ENCODE data around the gene PPP6R3. TPM values are rescaled to one million over a fixed set of nuclear protein-coding genes. Genes with fewer than 3 reads are reported as not detected.

PPP6R3 gene
- total RNA-seq, 1 donor from 2014 or later = 115 TPM

GRCh38 chr11:68598816-68599653 is 138.5 kb downstream of the PPP6R3 start:
- TF ChIP-seq, protein P1, sequence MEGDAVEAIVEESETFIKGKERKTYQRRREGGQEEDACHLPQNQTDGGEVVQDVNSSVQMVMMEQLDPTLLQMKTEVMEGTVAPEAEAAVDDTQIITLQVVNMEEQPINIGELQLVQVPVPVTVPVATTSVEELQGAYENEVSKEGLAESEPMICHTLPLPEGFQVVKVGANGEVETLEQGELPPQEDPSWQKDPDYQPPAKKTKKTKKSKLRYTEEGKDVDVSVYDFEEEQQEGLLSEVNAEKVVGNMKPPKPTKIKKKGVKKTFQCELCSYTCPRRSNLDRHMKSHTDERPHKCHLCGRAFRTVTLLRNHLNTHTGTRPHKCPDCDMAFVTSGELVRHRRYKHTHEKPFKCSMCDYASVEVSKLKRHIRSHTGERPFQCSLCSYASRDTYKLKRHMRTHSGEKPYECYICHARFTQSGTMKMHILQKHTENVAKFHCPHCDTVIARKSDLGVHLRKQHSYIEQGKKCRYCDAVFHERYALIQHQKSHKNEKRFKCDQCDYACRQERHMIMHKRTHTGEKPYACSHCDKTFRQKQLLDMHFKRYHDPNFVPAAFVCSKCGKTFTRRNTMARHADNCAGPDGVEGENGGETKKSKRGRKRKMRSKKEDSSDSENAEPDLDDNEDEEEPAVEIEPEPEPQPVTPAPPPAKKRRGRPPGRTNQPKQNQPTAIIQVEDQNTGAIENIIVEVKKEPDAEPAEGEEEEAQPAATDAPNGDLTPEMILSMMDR (IDR thresholded peaks at IDR 0.05; ENCODE audit: unreplicated experiment) = no peak
- Mint-ChIP-seq H3K27me3 (ENCODE audit: unreplicated experiment) (peaks cover 10% of the 10 kb centered on the region), H3K36me3 (ENCODE audit: low read depth, unreplicated experiment) (peaks cover 60% of the 10 kb centered on the region), H3K9me3 (ENCODE audit: unreplicated experiment) (no peaks in the 10 kb centered on the region), H3K4me3 (ENCODE audit: unreplicated experiment) (no peak overlapping the region), H3K27ac (ENCODE audit: unreplicated experiment) (peak overlapping the region; percentile 55), H3K4me1 (ENCODE audit: unreplicated experiment) (peaks cover 12% of the 10 kb centered on the region)
- no peak for DNase-seq (ENCODE audit: low spot score)

GRCh38 chr11:68601147-68601546 is 140.6 kb downstream of the PPP6R3 start:
- H3K36me3 Mint-ChIP-seq (ENCODE audit: low read depth, unreplicated experiment) = peaks cover 64% of the 10 kb centered on the region
- DNase-seq (ENCODE audit: low spot score) = no peak
- no peak overlapping the region for H3K4me3 Mint-ChIP-seq (ENCODE audit: unreplicated experiment)
- H3K27me3 Mint-ChIP-seq (ENCODE audit: unreplicated experiment) = peaks cover 10% of the 10 kb centered on the region
- TF ChIP-seq, protein P1 (IDR thresholded peaks at IDR 0.05; ENCODE audit: unreplicated experiment) = no peak
- no peak overlapping the region for H3K27ac Mint-ChIP-seq (ENCODE audit: unreplicated experiment)
- peaks cover 7% of the 10 kb centered on the region for H3K4me1 Mint-ChIP-seq (ENCODE audit: unreplicated experiment)
- H3K9me3 Mint-ChIP-seq (ENCODE audit: unreplicated experiment) = no peaks in the 10 kb centered on the region

- no peak overlapping the region for H3K27ac Mint-ChIP-seq (ENCODE audit: unreplicated experiment)
- peaks cover 9% of the 10 kb centered on the region for H3K4me1 Mint-ChIP-seq (ENCODE audit: unreplicated experiment)
- TF ChIP-seq, protein P1 (IDR thresholded peaks at IDR 0.05; ENCODE audit: unreplicated experiment) = no peak
- peaks cover 45% of the 10 kb centered on the region for H3K36me3 Mint-ChIP-seq (ENCODE audit: low read depth, unreplicated experiment)
- peaks cover 5% of the 10 kb centered on the region for H3K27me3 Mint-ChIP-seq (ENCODE audit: unreplicated experiment)
- DNase-seq (ENCODE audit: low spot score) = no peak
- no peaks in the 10 kb centered on the region for H3K9me3 Mint-ChIP-seq (ENCODE audit: unreplicated experiment)
- peak overlapping the region; percentile 56 for H3K4me3 Mint-ChIP-seq (ENCODE audit: unreplicated experiment)
Observed at GRCh38 chr11:68609761-68610160, 149.2 kb downstream of the PPP6R3 start.

GRCh38 chr11:68610452-68611116 is 150.0 kb downstream of the PPP6R3 start:
- Mint-ChIP-seq H3K4me3 (ENCODE audit: unreplicated experiment) (no peak overlapping the region), H3K36me3 (ENCODE audit: low read depth, unreplicated experiment) (peaks cover 44% of the 10 kb centered on the region), H3K27ac (ENCODE audit: unreplicated experiment) (no peak overlapping the region), H3K9me3 (ENCODE audit: unreplicated experiment) (no peaks in the 10 kb centered on the region), H3K4me1 (ENCODE audit: unreplicated experiment) (peaks cover 9% of the 10 kb centered on the region), H3K27me3 (ENCODE audit: unreplicated experiment) (peaks cover 5% of the 10 kb centered on the region)
- no peak for DNase-seq (ENCODE audit: low spot score)
- TF ChIP-seq, protein P1 (IDR thresholded peaks at IDR 0.05; ENCODE audit: unreplicated experiment) = no peak

DNA sequence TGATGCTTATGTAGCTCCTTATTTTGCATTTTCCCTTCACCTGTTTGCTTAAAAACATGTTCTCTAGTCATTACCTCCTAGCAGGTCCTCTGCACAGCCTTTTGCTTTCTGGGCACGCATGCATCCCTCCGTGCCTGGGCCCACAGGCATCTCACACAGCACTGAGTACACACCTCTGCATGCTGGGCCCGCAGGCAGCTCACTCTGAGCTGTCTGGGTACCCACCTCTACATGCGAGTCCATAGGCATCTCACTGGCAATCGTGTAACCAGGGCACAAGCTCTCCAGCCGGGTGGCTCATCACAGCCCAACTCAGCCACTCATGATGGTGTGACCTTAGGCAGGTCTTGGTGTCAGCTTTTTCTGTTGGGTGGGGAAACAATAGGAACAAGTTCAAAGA is 155.1 kb downstream of the PPP6R3 start:
- Mint-ChIP-seq H3K36me3 (ENCODE audit: low read depth, unreplicated experiment) (peaks cover 48% of the 10 kb centered on the region), H3K27me3 (ENCODE audit: unreplicated experiment) (peaks cover 5% of the 10 kb centered on the region), H3K4me3 (ENCODE audit: unreplicated experiment) (no peak overlapping the region), H3K9me3 (ENCODE audit: unreplicated experiment) (no peaks in the 10 kb centered on the region), H3K4me1 (ENCODE audit: unreplicated experiment) (peaks cover 9% of the 10 kb centered on the region), H3K27ac (ENCODE audit: unreplicated experiment) (no peak overlapping the region)
- TF ChIP-seq, protein P1 (IDR thresholded peaks at IDR 0.05; ENCODE audit: unreplicated experiment) = no peak
- no peak for DNase-seq (ENCODE audit: low spot score)
